ENCODE measurements around the gene PDE1A.

DNA sequence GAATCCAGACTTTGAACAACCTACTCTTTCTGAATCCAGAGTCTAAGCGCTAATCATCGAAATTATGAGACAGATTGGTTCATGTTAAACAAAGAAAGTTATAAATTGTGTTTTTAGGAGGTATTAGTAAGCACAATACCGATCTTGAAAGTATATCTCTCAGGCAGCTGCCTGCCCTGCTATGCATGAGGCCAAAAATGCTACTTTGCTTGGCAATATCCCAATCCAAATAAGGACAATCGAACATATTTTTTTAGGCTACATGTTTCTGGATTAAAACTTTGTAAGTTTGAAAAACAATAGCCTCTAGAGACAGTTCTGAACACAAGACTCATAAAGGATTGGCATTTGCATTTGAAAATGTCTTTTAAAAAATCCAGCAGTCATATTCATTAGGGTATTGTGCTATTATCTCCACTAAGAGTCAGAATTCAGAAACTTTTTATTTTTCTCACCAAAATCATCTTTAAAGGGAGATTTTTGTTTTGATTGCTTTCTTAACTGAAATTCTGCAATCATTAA is 167.1 kb downstream of the PDE1A start:
- TF ChIP-seq, protein P1, sequence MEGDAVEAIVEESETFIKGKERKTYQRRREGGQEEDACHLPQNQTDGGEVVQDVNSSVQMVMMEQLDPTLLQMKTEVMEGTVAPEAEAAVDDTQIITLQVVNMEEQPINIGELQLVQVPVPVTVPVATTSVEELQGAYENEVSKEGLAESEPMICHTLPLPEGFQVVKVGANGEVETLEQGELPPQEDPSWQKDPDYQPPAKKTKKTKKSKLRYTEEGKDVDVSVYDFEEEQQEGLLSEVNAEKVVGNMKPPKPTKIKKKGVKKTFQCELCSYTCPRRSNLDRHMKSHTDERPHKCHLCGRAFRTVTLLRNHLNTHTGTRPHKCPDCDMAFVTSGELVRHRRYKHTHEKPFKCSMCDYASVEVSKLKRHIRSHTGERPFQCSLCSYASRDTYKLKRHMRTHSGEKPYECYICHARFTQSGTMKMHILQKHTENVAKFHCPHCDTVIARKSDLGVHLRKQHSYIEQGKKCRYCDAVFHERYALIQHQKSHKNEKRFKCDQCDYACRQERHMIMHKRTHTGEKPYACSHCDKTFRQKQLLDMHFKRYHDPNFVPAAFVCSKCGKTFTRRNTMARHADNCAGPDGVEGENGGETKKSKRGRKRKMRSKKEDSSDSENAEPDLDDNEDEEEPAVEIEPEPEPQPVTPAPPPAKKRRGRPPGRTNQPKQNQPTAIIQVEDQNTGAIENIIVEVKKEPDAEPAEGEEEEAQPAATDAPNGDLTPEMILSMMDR (IDR thresholded peaks at IDR 0.05 in 4 of 5, conservative IDR thresholded peaks at IDR 0.05 in 1 of 5) = no peak
- TF ChIP-seq POLR2A (IDR thresholded peaks at IDR 0.05) = no peak
